GM19023 (cell line): ENCODE results near the gene XRCC5.
"Not testable (repeated sequence)": the region's sequence is repeated elsewhere in the genome, so short reads cannot be mapped to it uniquely, and the experiment has no call there.

Experiments used
- ATAC-seq: cut with Tn5 transposase; IDR thresholded peaks from one replicate; pipeline ENCODE4 v1.9.1; 2021; ENCODE audit warnings: mild to moderate bottlenecking, moderate library complexity; ENCODE audit not compliant: unreplicated experiment

XRCC5 gene

DNA sequence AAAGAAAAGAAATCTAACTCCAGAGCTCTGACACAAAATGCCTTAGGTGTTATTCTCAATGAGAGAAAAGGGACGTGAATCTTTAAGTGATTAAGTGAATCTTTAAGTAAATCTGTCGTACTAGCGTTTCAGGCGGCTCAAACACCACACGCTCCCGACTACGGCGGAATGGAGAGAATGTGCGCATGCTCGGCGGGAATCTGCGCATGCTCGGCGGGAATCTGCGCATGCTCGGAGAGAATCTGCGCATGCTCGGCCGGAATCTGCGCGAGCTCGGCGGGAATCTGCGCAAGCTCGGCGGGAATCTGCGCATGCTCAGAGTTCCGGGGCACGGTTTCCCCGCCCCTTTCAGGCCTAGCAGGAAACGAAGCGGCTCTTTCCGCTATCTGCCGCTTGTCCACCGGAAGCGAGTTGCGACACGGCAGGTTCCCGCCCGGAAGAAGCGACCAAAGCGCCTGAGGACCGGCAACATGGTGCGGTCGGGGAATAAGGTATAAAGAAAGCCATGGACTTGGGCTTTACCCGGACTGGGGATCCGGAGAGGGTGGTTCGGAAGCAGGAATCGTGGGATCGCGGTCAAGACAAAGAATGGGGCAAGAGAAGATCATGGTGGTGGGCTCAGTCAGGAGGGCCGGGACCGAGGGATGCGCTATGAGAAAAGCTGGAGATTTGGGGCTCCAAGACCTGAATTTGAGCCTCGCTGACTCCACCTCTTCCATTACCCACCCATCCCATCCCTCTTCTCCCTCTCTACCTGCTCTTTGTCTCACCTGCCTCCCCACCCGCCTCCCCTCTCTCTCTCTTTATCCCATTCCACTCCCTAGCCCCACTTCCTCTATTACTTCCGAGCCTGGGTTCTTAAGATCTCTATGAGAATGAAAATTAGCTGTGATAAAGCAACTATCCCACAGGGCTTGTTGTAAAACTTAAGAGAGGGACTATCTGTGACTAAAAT, at the start of gene XRCC5:
TSS of gene XRCC5 (plus strand) at position 382 of the 955 bp plus-strand sequence. CDS start at position 471, 89 bp downstream.
- ATAC-seq, result peak; percentile 49

DNA sequence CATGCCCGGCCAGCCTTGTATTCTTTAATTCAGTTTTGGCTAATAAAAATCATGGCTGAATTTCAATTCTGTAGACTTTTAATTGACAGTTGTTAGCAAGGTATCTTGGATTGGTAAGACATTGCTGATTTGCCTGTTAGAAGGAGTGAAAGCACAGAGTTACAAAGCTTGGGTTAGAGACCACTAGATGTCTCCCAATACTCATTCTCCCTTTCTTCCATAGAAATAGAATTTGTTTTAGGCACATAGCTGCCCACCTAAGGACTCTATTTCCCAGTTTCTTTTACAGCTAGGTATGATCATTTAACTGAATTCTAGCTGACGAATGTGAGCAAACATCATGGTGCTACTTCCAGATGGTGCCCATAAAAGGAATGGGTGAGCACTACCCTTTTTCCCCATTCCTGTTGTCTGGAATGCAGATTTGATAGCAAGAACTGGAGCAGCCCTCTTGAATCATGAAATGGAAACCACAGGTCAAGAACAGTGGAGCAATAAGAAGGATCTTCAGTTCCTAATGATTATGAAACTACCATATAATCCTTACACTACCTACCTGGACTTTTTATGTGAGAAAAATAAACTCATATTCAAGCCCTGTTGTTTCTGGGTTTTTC, 45.0 kb upstream of the XRCC5 start:
- no peak for ATAC-seq

DNA sequence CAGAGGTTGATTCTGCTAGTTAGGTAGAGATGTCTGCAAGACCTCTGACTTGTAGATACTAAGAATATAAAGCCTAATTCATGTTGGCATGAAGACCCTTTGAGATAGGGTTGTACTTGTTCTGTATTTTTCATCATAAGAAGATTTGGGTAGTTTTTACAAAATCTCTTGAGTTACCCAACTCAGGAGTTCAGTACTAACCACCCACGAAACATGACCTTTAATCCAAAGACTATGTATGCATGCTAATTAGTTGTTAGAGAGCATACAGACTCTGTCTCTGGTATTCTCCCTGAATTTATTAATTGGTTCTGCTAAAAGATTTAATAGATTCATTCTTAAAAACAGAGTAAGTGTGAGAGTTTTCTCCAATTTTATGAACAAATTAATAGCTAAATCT, 44.5 kb upstream of the XRCC5 start:
- no peak for ATAC-seq

DNA sequence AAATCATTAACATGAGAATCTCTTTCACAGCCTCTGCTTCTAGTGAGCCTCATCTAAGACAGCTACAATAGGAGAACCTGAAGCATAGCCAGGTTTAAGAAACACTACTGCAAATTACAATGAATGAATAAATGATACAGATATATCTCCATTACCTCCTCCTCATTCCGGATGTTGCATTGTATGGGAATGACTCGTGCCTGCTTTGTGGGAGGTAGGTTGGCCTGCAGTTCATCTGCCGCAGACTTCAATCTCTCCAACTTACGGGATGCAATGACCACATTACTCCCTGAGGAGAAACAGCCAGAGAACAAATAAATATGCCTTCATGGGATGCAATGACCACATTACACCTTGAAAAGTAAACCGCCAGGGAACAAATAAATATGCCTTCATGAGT, 42.9 kb upstream of the XRCC5 start:
- no peak for ATAC-seq

DNA sequence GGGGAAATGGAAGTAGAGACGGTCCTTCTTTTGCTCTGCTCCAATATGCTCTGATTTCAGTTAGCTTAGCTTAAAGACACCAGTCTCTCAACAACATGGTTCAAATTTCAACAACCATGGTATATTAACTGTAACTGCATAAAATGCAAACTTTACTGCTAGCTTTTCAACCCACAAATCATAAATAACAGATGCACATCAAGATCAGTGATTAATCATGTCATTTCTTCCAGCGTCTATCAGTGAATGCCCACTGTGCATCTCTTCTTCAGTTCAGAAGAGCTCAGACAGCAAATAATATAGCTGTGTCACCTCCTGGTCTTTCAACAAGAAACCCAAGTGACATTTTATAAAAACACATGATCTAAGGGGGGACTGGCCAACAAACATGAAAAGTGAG, 40.1 kb upstream of the XRCC5 start:
- ATAC-seq, result no peak

DNA sequence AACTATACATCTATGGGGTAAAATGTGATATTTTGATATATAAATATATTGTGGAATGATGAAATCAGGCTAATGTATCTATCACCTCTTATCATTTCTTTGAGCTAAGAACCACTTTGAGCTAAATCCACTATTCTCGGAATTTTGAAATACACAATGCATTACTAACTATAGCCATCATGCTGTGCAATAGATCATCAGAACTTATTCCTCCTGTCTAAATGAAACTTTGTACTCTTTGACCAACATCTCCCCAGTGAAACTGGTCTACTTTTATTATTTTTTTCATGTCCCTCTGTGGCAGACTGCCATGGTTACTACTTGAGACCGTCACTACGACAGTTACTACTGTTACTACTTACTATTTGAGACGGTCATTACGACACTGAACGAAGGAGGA, 39.0 kb upstream of the XRCC5 start:
- ATAC-seq, result no peak

DNA sequence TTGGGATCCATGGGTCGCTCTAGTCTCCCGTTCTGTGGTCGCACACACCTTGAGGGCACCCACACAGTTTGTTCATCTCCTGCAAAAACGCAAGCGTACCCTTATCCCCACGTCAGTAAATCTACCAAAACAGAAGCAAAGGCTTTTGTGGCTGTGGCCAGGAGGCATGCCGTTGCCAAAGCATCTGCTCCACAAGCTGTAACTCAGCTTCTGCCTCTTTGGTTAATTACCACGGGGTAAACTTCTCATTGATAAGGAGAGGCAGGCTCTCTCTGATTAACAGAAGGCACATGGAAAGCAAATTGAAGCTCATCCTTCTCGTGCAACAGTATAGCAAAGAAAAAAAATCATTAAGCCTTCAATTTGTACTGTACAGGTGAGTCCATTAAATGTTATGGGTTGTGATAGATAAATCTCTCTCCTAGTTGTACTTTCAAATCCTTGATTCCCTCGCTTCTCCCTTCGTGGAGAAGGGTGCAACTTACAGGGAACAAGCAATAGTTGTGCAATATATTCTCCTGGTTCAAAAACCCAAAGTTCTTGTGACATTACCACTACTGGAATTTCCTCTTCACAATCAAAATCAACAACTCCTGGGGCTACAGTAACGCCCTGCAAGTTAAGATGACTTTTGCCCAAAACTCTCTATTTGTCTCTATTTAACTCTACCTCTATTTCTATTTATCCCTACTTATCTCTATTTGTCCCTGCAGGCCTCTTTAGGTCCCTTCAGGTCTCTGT, 37.9 kb upstream of the XRCC5 start:
- ATAC-seq, result no peak

DNA sequence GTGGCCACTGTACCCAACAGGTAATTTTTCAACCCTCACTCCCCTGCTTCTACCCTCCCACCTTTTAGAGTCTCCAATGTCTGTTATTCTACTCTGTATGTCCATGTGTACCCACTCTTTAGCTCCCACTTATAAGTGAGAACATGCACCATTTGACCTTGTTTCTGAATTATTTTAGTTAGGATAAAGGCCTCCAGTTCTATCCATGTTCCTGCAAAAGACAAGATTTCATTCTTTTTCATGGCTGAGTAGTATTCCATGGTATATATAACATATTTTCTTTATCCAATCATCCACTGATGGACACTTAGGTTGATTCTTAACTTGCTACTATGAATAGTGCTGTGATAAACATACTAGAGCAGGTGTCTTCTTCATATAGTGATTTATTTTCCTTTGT, 36.7 kb upstream of the XRCC5 start:
- no peak for ATAC-seq

DNA sequence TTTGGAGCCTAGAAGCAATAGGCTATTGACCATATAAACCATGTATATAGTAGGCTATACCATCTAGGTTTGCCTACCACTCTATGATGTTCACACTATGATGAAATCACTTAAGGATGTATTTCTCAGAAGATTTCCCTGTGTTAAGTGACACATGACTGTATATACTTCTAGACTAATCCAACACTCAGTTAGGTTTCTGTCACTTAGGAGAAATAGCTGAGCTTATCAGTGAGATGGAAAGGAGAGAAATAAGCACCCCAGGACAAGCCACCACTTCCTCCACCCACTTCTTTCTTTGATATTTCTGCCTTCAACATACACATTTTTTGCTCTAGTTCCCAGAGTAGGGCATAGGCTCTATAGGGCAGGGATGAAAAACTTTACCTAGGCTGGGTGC, 35.4 kb upstream of the XRCC5 start:
- no peak for ATAC-seq

DNA sequence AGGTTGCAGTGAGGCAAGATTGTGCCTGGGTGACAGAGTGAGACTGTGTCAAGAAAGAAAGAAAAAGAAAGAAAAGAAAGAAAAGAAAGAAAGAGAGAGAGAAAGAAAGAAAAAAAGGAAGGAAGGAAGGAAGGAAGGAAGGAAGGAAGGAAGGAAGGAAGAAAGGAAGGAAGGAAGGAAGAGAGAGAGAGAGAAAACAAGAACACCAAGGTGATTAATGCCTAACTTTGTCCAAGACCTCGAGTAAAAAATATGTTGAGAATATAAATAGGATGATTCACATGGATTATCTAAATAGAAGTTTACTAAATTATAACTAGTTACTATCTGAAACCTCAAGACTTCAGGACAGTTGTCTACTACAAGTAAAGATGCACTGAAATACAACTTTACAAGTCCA, 34.8 kb upstream of the XRCC5 start:
- ATAC-seq, result no peak

DNA sequence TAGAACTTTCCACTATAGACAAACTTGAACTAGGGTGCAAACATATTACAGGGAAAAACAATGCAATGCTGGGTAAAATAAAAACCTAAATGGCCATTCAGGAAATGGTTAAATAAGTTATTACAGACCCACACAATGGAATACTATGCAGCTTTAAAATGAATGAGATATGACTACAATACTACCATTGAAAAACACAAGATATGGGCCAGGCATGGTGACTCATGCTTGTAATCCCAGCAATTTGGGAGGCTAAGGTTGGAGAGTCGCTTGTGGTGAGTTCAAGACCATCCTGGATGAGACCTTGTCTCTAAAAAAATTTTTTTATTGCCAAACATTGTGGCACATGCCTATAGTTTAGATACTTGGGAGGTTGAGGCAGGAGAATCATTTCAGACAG, 34.4 kb upstream of the XRCC5 start:
- no peak for ATAC-seq

DNA sequence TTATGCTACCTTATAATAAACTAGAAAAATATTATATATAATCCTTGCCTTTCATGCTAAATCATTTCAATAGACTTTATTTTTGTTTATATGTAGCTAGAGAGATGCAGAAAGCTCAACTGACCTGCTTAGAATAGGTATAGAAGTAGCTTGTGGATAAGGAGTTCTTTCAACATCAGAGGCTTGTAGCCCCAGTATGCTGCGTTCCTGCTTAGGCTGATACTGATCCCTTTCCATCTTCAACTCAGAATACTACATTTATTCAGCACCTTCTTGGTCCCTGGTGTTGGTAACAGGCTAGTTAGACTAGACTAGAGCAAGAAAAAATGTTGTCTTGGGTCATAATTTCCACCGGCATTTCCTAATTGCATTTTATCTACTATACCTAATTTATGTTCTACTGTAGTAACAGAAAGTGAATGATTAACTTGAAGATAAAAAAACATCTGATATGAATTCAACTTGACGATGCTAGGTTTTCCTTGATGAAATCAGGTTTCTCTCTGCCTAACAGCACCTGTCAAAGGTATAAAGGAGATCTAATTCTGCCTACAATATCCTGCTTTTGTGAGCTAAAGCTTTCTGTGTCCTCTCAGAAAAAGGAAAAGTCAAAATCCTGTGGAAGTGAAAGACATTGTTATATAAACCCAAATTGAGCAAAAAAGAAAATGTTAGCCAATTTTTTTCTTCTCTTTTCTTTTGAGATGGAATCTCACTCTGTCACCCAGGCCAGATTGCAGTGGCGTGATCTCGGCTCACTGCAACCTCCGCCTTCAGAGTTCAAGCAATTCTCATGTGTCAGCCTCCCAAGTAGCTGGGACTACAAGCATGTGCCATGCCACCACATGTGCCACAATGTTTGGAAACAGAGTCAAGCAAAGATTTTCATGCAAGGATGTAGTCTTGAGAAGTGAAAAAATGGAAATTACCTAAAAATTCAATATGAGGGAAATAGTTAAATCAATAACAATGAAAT, 33.4 kb upstream of the XRCC5 start:
- ATAC-seq, result no peak

DNA sequence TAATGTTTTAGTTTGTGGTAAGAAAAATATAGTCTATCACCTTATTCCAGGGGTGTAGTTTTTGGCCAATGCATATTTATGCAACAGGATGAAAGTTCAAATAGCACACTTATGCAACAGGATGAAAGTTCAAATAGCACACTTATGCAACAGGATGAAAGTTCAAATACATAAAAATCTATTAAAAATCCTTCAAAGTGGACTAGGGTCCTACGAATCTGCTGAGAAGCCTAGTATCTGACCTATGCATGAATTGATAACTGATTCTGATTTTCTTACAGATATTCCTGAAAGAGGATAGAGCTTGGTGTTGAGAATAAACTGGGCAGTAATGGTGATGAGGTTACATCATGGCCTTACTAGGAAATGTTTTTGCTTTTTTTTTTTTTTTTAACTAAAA, 30.4 kb upstream of the XRCC5 start:
- no peak for ATAC-seq

DNA sequence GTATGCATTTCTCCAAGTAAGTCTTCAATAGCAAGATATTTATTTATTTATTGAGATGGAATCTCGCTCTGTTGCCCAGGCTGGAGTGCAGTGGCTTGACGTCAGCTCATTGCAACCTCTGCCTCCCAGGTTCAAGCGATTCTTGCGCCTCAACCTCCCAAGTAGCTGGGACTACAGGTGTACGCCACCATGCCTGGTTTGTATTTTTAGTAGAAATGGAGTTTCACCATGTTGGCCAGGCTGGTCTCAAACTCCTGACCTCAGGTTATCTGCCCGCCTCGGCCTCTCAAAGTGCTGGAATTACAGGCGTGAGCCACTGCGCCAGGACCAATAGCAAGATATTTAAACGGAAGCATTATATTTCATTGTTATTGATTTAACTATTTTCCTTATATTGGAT, 29.1 kb upstream of the XRCC5 start:
- not testable (repeated sequence) for ATAC-seq

DNA sequence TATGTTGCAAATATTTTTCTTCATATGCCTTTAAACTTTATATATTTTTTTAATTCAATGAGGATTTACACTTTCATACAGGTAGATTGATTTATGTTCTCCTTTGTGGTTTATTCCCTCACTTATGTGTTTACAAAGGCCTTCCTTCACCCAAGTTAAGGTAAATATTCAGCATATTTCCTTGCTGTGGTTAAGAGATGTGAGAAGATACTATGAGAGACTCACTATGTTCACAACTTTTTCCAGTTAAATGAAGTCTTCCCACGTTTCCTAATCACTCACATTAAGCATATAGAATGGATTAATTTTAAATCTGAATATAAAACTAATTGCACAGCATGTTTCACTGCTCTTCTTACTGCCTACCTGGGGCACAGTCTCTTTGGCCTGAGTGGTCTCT, 28.1 kb upstream of the XRCC5 start:
- ATAC-seq, result no peak

DNA sequence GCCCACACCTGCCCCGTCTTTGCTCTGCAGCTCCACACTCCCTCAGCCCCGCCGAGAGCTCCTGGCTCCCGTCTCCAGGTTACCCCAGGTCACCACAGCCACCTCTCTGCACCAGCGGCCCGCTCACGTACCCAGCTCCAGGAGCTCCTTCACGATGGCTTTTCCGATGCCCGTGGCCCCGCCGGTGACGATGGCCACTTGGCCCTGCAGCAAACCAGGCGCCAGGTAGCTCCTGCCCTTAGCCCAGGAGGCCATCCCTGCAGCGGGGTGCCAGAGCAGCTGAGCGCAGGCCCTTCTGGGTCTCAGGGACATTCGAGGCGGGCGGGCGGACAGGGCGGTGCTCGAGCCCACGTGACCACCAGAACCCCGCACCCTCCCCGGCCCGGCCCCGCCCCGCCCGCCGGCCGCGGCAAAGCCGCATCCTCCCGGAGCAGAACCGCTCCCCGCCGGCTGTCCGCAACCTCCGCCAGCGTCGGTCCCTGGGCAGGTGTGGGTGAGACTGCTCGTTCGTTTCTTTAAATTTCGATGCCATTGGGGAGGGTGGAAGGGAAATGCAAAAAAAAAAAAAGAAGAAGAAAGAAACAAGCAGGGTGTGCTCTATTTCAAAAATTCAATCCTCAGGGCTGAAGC, 27.5 kb upstream of the XRCC5 start, which contains the start of the genes PECR and TMEM169:
TSS of gene PECR (minus strand) at position 323 of the 630 bp plus-strand sequence. CDS start at position 255, 68 bp downstream.
TSS of gene TMEM169 (plus strand) at position 433 of the 630 bp plus-strand sequence. CDS start 14,045 bp downstream, outside the sequence.
- ATAC-seq, result peak; percentile 95

DNA sequence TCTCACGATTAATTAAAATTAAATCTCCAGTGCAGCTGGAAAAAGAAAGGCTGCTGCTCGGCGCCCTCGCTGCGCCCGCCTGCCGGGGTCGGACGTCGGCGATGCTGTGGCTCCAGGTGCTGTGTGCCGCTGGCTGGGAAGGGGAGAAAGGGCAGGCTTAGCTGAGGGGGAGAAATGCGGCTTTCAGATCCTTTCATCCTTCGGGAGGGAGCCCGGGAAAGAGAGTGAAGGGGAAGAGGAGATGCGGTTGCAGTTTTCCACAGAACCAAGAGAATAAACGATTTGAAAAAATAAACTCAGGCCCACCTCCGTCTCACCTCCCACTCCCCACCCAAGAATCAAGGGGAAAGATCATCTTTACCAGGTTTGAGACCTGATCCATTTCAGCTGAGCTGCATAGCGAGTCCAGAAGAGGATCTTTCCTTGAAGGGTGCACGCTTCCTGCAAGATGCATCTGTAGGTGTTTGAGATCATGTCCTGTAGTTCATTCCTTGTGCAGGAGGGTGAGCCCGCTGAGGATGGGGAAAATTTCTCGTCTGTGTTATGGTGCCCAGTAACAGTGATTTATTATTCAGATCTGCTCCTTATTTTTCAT, 26.9 kb upstream of the XRCC5 start:
- ATAC-seq, result peak; percentile 17

DNA sequence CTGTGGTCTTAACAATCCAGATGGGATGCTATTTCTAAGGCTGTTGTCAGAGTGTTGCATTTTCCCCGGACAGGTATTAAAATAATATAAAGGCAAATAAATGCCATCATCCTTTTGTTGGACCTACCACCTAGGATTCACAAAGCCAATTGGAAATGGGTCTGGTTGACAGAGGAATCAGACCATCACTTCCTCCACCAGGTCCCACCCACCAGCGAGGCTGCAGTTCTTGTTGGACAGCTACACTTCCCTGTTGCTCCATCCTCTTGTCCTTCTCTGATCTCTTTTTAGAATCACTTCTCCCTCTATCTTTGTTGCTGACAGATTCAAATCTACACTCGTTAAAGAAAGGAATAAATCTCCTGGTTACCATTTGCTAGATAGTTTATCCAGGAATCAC, 26.3 kb upstream of the XRCC5 start:
- ATAC-seq, result no peak
